HG03066 (cell line): ENCODE measurements around the gene UNKL.
A peak's percentile ranks its signal among the peaks of the same experiment; 100 is the strongest.

Experiments used
- ATAC-seq: cut with Tn5 transposase; IDR thresholded peaks from one replicate; pipeline ENCODE4 v1.9.1; 2021; ENCODE audit warnings: low read depth; ENCODE audit not compliant: unreplicated experiment

The UNKL gene

DNA sequence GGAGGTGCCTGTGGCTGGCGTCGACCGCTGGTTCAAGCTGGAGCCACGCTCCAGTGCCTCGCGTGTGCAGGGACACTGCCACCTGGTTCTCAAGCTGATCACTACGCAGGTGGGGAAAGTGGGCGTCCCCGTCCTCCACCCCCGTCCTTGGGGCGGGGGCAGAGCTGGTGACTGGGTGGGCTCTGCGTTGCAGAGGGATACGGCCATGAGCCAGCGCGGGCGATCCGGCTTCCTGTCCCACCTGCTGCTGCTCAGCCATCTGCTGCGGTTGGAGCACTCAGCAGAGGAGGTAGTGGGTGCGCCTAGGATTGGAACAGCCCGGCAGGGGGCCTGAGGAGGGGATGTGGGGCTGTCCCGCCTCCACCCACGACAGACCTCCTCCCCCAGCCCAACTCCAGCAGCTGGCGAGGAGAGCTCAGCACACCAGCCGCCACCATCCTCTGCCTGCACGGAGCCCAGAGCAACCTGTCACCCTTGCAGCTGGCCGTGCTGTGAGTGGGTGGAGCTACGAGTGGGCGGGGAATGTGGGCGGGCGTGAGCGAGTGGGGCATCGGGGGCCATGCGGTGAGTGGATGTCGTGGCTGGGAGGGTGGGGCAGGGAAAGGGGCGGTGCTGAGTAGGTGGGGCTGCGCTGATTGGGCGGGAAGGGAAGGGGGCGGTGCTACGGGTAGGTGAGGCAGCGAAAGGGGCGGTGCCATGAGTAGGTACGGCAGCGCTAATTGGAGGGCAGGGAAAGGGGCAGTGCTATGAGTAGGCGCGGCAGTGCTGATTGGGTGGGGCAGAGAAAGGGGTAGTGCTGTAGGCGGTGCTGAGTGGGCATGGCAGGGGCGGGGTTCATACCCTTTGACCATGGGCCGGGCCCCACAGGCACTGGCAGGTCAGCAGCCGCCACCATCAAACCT is 71.7 kb downstream of the UNKL start:
- ATAC-seq, result peak; percentile 83

DNA sequence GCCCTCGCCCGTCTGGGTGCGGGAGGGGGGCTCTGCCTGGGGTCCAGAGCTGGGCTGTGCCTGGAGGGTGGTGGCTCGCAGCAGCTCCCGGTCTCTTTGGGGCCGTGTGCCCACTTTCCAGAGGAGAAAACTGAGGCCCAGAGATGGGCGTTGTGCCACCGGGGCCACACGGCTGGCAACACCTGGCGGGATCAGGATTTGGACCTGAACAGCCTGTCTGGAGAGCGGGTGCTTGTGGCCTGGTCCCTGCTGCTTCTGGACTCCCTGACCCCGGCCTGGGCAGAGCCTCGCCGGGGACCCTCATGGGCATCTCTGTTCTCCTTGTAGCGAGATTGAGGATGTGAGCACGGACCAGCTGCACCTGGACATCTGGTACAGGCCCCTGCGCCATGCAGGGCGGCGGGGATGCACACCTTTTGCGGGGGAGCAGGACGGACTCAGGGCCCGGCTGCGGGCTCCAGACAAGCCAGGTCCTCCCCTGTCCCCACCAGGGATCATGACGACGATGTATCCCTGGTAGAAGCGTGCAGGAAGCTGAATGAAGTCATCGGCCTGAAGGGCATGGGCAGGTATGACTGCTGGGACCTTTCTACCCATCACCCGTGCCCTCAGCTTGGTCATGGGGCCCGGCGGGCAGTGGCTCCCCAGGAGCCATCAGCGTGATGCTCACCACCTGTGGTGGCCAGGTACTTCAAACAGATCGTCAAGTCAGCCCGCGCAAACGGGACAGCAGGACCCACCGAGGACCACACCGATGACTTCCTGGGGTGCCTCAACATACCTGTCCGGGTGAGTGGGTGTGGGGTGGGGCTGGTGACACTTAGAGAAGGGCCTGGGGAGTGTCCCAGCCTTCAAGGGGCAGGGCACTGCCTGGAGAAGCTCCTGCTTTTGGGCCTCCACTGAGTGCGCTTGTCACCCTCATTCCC is 72.7 kb downstream of the UNKL start:
- no peak for ATAC-seq

DNA sequence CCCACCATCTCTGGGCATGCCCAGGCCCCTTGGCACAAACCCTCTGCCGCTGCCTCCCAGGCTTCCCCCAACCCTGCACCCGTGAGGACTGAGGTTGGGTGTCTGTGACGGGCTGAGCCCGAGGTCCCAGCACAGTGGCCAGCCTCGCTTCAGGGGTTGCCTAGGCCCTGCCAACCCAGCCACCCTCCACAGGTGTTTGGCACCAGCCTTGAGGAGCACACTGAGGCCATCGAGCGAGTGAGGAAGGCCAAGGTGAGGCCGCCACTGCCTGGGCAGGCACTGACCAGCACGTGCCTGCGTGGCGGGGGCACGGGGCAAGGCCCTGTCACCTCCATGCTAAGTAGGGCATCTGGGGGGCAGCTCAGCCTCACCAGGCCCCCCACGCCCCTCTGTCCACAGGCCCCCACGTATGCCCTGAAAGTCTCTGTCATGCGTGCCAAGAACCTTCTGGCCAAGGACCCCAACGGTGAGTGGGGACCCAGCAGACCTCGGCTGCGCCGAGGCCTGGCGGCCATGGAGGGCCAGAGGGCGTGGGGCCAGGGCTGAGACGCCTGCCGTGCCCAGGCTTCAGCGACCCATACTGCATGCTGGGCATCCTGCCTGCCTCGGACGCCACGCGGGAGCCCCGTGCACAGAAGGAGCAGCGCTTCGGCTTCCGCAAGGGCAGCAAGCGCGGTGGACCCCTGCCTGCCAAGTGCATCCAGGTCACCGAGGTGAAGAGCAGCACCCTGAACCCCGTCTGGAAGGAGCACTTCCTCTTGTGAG is 73.6 kb downstream of the UNKL start:
- no peak for ATAC-seq

- ATAC-seq, result no peak
These were observed 75.4 kb downstream of the UNKL start for GRCh38 chr16:1338855-1339675.

- ATAC-seq, result no peak
These were observed 76.3 kb downstream of the UNKL start for GRCh38 chr16:1338119-1338730.

GRCh38 chr16:1337486-1337885 is 77.0 kb downstream of the UNKL start:
- ATAC-seq, result no peak

- no peak for ATAC-seq
These were observed 77.9 kb downstream of the UNKL start for GRCh38 chr16:1336619-1337018.

DNA sequence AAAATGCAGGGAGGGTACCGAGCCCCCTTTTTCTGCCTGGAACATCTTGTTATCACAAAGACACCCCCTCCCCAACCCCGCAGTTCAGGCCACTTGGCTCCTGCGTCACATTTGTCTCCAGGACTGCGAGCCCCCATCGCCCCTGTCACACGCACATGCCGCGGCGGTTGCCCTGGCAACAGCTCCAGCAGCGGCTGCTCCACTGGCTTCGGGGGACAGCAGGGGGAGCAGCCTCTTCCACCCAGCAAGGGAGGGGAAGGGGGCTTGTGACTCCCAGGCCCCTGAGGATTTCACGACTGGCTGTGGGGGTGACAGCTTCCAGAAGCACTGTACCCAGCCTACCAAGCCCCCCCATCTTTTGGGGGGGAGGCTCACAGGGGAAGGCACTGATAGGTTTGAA is 78.5 kb downstream of the UNKL start:
- no peak for ATAC-seq

GRCh38 chr16:1335211-1335971 is 79.1 kb downstream of the UNKL start:
- ATAC-seq, result no peak

GRCh38 chr16:1334739-1335138 is 79.8 kb downstream of the UNKL start:
- ATAC-seq, result no peak

GRCh38 chr16:1333854-1334700 is 80.4 kb downstream of the UNKL start:
- ATAC-seq, result no peak

DNA sequence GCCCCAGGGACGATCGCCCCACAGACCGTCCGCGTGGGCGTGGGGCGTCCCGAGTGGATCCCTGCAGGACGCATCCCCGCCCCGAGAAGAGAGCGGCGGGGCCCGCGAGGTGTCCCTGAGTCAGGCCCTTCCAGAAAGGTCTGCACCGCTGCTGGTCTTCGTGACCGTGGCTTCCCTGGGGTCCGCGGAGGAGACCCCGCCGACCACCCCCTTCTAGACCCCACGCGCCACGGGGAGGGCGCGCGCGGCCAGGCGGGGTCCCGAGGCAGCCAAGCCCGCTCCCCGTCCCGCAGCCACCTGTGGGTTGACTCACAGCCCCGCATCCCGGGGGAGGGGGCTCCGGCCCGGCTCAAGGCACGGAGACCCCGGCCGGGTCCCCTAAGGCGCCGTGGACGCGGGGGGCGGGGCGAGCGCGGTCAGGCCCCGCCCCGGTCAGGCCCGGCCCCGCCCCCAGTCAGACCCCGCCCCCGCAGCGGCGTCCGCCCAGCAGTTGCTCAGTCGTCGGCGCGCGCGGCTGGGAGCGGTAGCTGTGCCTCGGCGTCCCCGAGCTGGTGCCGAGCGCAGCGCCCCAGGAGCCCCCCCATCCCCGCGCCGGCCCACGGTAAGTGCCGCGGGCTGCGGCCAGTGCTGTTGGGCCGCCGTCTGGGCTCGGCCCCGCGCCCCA is 81.2 kb downstream of the UNKL start, which contains the start of gene BAIAP3:
Gene BAIAP3, plus strand, starts transcription at position 497 of the 664 bp plus-strand sequence. CDS start 4,905 bp downstream, outside the sequence.
- ATAC-seq, result no peak

GRCh38 chr16:1332618-1333148 is 81.8 kb downstream of the UNKL start:
- no peak for ATAC-seq

GRCh38 chr16:1331712-1332617 is 82.5 kb downstream of the UNKL start:
- ATAC-seq, result no peak

DNA sequence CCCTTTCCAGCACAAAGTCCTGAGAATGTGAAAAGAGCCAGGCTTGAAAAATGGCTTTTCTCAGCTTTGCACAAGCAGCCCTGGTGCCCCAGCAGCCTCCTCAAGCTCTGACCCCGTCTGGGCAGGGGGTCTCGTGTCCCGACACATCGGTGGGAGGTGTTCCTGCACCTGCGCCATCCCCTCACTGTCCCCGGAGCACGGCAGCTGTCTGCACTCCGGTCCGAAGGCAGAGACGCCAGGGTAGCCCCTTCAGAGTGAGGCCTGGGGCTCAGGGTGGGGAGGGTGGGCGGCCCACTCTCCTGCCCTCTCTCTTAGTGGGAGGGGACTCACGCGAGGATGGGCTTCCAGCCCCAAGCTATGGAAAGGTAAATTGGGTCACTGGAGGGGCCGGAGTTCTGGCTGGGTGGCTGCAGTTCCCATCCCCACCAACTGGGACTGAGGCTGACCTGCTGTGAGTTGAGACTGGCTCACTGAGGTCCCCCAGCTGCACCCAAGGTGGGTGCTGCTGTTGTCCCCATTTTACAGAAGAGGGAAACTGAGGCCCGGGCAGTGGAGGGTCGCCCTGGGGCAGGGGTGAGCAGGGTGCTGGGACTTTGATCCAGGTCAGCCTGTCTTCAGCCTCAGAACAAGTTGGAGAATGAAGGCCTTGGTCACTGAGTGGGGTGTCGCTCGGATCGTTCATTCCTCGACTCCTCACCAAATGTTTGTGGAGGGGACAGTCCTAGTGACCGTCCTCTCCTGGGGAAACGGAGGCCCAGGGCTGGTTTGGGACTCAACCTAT is 83.4 kb downstream of the UNKL start:
- ATAC-seq, result no peak
